ENCODE data around the gene NBEA.

NBEA gene

GRCh38 chr13:35228536-35228935, 286.5 kb downstream of the NBEA start:
- no peaks in the 10 kb centered on the region for H3K9me3 ChIP-seq (ENCODE audit: severe bottlenecking)
- no peak for ATAC-seq (ENCODE audit: low read depth)
- H3K27me3 ChIP-seq (ENCODE audit: insufficient read depth, poor library complexity, severe bottlenecking) = no peaks in the 10 kb centered on the region
- no peak overlapping the region for H3K27ac ChIP-seq (ENCODE audit: poor library complexity, severe bottlenecking)
- H3K4me3 ChIP-seq (ENCODE audit: severe bottlenecking) = no peak overlapping the region
- TF ChIP-seq CTCF (IDR thresholded peaks at IDR 0.05; ENCODE audit: poor library complexity, severe bottlenecking) = no peak
- no peaks in the 10 kb centered on the region for H3K4me1 ChIP-seq (ENCODE audit: insufficient read depth, poor library complexity, severe bottlenecking)
- no peak for DNase-seq (ENCODE audit: low spot score)
- H3K36me3 ChIP-seq (ENCODE audit: low read depth) = no peaks in the 10 kb centered on the region; the same call in 1 of the 2 replicates

- H3K4me3 ChIP-seq (ENCODE audit: severe bottlenecking) = no peak overlapping the region
- no peak for TF ChIP-seq CTCF (IDR thresholded peaks at IDR 0.05; ENCODE audit: poor library complexity, severe bottlenecking)
- no peak for ATAC-seq (ENCODE audit: low read depth)
Measured at GRCh38 chr13:35231426-35231825, 289.4 kb downstream of the NBEA start.

DNA sequence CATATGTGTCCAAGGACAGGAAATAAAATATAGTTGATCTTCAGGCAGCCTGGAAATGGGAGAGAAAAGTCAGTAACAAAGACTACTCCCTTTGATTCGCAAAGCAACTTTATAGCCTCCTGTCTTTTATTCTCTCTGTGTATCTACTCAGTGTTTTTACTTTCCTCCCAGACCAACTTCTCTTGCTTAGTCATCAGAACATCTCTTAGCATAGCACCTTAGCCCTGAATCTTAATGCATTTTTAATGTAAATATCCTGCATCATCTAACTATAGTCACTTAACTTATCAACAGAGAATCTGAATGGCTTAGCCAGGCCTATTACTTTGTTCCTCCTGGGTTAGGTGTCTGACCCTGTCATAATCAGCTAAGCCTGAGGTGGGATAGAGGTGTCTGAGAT, 296.2 kb downstream of the NBEA start:
- ATAC-seq (ENCODE audit: low read depth) (no peak), DNase-seq (ENCODE audit: low spot score) (no peak)
- Histone ChIP-seq H3K27ac (ENCODE audit: poor library complexity, severe bottlenecking) (no peak overlapping the region), H3K36me3 (ENCODE audit: low read depth) (no peaks in the 10 kb centered on the region), H3K9me3 (ENCODE audit: severe bottlenecking) (no peaks in the 10 kb centered on the region), H3K4me1 (ENCODE audit: insufficient read depth, poor library complexity, severe bottlenecking) (no peaks in the 10 kb centered on the region), H3K4me3 (ENCODE audit: severe bottlenecking) (no peak overlapping the region), H3K27me3 (ENCODE audit: insufficient read depth, poor library complexity, severe bottlenecking) (no peaks in the 10 kb centered on the region)
- no peak for TF ChIP-seq CTCF (IDR thresholded peaks at IDR 0.05; ENCODE audit: poor library complexity, severe bottlenecking)

More at GRCh38 chr13:35231426-35231825, 289.4 kb downstream of the NBEA start:
- H3K9me3 ChIP-seq (ENCODE audit: severe bottlenecking) = no peaks in the 10 kb centered on the region
- no peaks in the 10 kb centered on the region; the same call in 1 of the 2 replicates for H3K36me3 ChIP-seq (ENCODE audit: low read depth)
- no peaks in the 10 kb centered on the region for H3K4me1 ChIP-seq (ENCODE audit: insufficient read depth, poor library complexity, severe bottlenecking)
- H3K27me3 ChIP-seq (ENCODE audit: insufficient read depth, poor library complexity, severe bottlenecking) = no peaks in the 10 kb centered on the region
- DNase-seq (ENCODE audit: low spot score) = no peak
- H3K27ac ChIP-seq (ENCODE audit: poor library complexity, severe bottlenecking) = no peak overlapping the region

DNA sequence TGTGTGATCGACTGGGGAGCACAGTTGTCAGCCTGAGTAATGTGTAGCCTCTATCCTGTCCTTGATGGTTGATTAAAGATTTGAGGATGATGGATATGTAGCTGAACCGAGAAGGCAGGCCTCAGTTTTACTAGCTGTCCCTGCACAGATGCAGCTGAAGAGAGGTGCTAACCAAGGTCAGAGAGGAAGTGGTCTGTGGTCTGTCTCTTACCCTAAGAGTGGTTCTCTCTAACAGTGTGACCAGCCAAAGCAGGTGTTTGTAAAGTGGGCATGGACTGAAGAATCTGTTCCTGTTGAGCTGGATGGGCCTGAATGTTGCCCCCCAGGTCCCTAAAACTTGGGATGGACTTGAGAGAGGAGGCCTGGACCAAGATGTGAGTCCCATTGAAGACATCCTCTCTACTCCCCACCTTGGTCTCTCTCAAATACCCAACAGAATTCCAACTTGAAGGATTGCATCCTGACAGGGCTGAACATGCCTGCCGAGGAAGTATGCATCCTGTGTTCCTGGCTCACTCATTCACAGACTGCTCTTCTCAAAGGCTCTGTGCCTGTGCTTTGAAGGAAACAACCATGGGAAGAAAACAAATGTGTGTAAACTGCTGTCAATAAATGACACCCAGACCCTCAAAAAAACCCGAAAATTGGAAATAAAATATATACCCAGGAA, 310.6 kb downstream of the NBEA start:
- ATAC-seq (ENCODE audit: low read depth) = no peak
- no peak overlapping the region for H3K4me3 ChIP-seq (ENCODE audit: severe bottlenecking)
- H3K4me1 ChIP-seq (ENCODE audit: insufficient read depth, poor library complexity, severe bottlenecking) = no peaks in the 10 kb centered on the region
- DNase-seq (ENCODE audit: low spot score) = no peak
- H3K27ac ChIP-seq (ENCODE audit: poor library complexity, severe bottlenecking) = no peak overlapping the region
- H3K36me3 ChIP-seq (ENCODE audit: low read depth) = no peaks in the 10 kb centered on the region
- TF ChIP-seq CTCF (IDR thresholded peaks at IDR 0.05; ENCODE audit: poor library complexity, severe bottlenecking) = no peak
- no peaks in the 10 kb centered on the region for H3K9me3 ChIP-seq (ENCODE audit: severe bottlenecking)
- H3K27me3 ChIP-seq (ENCODE audit: insufficient read depth, poor library complexity, severe bottlenecking) = no peaks in the 10 kb centered on the region

DNA sequence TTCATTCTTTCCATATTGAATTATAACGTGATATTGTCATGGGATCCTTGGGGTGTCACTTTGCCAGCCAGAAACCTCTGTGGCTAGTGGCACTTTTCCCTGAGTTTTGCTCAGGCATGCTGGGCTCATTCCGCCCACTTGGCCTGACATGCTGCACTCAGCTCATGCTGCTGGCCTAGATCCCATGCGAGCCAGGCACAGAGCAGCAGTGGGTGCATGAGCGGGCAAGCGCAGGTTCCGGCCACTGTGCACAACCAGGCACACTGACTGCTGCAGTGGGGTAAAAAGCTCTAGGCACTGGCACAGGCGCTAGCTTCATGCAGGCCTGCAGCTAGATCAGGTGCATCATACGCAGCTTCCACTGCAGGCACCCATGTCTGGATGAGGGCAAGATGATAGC, 313.2 kb downstream of the NBEA start:
- no peak overlapping the region for H3K27ac ChIP-seq (ENCODE audit: poor library complexity, severe bottlenecking)
- ATAC-seq (ENCODE audit: low read depth) (no peak), DNase-seq (ENCODE audit: low spot score) (no peak)
- no peaks in the 10 kb centered on the region for H3K4me1 ChIP-seq (ENCODE audit: insufficient read depth, poor library complexity, severe bottlenecking)
- no peaks in the 10 kb centered on the region for H3K9me3 ChIP-seq (ENCODE audit: severe bottlenecking)
- TF ChIP-seq CTCF (IDR thresholded peaks at IDR 0.05; ENCODE audit: poor library complexity, severe bottlenecking) = no peak
- H3K36me3 ChIP-seq (ENCODE audit: low read depth) = no peaks in the 10 kb centered on the region
- no peaks in the 10 kb centered on the region for H3K27me3 ChIP-seq (ENCODE audit: insufficient read depth, poor library complexity, severe bottlenecking)
- H3K4me3 ChIP-seq (ENCODE audit: severe bottlenecking) = no peak overlapping the region

Data from RWPE2 (cell line).